GM19324 (cell line): Measurements from ENCODE around the gene RIMKLA.

Experiments used
- ATAC-seq: cut with Tn5 transposase; IDR thresholded peaks from one replicate; pipeline ENCODE4 v1.9.1; 2021; ENCODE audit warnings: mild to moderate bottlenecking, moderate library complexity; ENCODE audit not compliant: unreplicated experiment, low FRiP score

RIMKLA gene

DNA sequence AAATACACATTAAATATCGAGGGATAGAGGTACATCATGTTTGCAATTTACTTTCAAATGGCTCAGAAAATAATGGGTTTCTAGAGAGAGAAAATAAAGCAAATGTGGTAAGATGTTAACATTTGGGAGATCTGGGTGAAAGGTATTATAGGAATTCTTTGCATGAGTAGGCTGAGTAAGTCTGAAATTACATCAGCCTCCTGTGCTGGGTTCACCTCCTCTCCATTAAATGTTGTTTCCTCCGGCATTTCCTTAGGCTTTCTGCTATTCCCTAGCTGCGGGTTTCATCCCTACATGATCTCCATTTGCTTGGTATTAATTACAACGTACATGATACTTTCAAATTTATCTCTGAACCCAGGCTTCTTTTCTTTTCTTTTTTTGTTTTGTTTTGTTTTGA lies 43.6 kb downstream of the RIMKLA start:
- no peak for ATAC-seq

GRCh38 chr1:42427240-42427639 lies 46.6 kb downstream of the RIMKLA start:
- no peak for ATAC-seq

DNA sequence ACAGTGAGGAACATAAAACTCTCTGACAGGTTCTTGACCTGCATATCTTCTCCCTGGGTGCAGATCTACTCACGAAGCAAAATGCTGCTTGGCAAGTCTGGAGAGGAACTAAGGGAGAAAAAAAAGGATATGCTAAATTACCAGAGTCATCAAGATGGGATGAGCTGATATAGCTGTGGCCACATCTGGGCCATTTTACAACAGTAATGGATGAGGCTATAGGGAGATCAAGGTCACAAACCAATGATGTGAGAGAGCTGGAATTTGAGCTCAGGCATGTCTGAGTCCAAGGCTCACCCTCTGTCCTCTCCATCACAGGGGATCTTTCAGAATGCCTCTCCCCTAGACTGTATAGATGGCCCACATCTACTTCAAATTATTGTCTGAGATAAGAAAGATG lies 49.0 kb downstream of the RIMKLA start:
- no peak for ATAC-seq

GRCh38 chr1:42430286-42431135 lies 49.9 kb downstream of the RIMKLA start:
- no peak for ATAC-seq

- no peak for ATAC-seq
Observed at GRCh38 chr1:42431514-42431913, 50.9 kb downstream of the RIMKLA start.

GRCh38 chr1:42432714-42433113 lies 52.1 kb downstream of the RIMKLA start:
- no peak for ATAC-seq

DNA sequence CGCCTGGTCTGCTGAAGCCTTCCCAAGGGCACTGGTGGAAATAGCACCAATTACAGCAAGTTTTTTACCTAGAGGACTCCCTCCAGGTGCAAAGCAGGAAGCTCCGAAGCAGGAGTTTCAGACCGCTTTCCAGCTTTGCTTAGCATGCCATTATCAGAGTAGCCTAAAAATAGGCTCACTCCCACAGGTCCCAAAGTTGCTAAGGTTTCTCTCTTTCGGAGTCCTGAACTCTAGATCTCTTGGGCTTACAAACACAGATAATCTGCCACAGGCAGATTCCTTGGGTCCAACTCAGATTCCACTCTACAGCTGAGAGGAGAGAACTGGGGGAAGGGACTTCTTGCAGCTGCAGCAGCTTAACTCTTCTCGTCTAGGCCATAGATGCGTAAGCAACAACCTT lies 52.8 kb downstream of the RIMKLA start:
- ATAC-seq = no peak

DNA sequence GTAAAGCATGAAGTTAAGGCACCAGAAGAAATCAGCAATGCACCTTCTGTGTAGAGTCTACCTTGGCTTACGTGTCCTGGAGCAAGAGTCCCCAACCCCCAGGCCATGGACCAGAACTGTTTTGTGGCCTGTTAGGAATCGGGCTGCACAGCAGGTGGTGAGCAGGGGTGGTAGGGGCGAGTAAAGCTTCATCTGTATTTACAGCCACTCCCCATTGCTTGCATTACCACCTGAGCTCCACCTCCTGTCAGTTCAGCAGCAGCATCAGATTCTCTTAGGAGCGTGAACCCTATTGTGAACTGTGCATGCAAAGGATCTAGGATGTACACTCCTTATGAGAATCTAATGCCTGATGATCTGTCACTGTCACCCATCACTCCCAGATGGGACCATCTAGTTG lies 53.7 kb downstream of the RIMKLA start:
- ATAC-seq = no peak

GRCh38 chr1:42439940-42440339 lies 59.3 kb downstream of the RIMKLA start:
- no peak for ATAC-seq

- ATAC-seq = no peak
Observed at GRCh38 chr1:42442662-42443061, 62.1 kb downstream of the RIMKLA start.

DNA sequence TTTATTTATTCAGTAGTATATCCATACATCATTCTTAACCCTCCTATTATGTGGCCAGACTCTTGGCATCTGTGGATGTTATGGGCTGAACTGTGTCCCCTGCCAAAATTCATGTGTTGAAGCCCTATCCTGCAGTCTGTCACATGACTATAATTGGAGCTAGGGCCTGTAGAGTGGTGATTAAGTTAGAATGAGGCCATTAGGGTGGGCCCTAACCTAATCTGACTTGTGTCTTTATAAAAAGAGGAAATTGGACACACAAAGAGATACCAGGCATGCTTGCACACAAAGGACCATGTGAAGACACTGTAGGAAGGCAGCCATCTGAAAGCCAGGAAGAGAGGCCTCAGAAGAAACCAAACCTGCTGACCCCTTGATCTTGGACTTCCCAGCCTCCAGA lies 68.7 kb downstream of the RIMKLA start:
- no peak for ATAC-seq

DNA sequence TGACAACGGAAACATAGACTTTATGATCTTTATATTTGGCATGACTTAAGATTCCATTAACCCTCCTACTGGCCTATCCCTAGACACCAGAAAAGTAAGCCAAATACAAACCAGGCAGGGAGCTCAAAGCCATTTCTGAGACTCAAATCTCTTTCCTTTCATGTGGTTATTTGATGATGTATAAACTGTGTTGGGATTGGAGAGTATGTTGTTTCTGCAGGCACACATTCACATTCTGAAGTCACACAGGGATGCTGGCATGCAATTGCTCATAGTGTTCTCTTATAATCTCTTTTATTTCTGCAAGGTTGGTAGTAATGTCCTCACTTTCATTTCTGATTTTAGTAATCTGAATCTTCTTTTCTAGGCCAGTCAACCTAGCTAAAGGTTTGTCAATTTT lies 69.5 kb downstream of the RIMKLA start:
- ATAC-seq = no peak

DNA sequence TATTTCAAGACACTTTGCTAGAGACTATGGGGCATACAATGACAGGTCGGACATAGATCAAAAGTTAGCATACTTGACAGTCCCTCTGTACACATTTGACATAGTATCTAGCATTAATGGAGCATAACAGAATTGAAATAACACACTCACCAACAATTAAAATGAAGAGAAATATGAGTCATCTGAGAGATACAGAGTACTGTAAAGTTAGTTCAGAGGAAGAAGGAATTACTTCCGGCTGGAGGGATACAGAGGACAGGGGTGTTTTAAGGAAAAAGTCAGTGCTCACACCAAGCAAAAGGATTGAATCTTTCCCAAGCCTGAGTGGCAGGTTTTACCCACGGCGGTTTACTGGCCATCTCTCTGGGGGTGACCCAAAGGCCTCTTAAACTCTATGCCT lies 72.8 kb downstream of the RIMKLA start:
- no peak for ATAC-seq

DNA sequence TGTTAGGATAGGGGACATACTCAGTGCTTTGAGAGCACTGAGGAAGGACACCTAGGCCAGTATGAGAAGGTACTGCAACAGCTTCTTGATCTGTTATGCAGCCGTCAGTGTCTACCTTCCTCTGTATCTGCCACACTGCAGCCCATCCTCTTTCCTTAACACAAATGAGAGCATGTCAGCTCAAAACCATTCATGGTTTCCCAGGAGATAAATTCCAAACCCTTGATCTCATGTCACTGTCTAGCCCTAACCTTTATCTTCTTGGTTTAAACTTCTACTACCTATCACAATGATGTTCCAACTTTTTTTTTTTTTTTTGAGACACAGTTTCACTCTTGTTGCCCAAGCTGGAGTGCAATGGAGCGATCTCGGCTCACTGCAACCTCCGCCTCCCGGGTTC lies 73.8 kb downstream of the RIMKLA start:
- ATAC-seq = no peak

- peak; percentile 85 for ATAC-seq
Observed at GRCh38 chr1:42456010-42456753, 75.6 kb downstream of the RIMKLA start, which contains the start of the genes PPCS and ZMYND12. TSS of gene PPCS (plus strand) at chr1:42456543. CDS start at chr1:42456566, 23 bp downstream. TSS of gene ZMYND12 (minus strand) at chr1:42456022. CDS start at chr1:42455997, 25 bp downstream.

DNA sequence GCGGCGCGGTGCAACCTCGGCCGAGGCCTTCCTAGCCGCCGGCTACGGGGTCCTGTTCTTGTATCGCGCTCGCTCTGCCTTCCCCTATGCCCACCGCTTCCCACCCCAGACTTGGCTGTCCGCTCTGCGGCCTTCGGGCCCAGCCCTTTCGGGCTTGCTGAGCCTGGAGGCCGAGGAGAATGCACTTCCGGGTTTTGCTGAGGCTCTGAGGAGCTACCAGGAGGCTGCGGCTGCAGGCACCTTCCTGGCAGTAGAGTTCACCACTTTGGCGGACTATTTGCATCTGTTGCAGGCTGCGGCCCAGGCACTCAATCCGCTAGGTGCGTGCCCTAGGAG lies 76.1 kb downstream of the RIMKLA start:
- peak; percentile 51 for ATAC-seq

DNA sequence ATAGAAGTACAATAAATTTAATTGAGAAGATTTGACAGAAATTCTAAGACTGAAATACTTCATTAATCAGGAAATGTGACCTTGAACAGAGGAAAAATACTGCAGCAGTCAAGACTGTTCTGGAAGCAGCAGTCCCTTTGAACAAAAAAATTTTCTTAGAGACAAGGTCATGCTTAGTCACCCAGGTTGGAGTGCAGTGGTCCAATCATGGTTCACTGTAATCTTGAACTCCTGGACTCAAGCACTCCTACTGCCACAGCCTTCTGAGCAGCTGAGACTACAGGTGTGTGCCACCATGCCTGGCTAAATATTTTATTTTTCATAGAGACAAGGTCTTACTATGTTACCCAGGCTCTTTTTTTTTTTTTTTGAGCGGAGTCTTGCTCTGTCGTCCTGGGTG lies 80.6 kb downstream of the RIMKLA start:
- ATAC-seq = no peak

DNA sequence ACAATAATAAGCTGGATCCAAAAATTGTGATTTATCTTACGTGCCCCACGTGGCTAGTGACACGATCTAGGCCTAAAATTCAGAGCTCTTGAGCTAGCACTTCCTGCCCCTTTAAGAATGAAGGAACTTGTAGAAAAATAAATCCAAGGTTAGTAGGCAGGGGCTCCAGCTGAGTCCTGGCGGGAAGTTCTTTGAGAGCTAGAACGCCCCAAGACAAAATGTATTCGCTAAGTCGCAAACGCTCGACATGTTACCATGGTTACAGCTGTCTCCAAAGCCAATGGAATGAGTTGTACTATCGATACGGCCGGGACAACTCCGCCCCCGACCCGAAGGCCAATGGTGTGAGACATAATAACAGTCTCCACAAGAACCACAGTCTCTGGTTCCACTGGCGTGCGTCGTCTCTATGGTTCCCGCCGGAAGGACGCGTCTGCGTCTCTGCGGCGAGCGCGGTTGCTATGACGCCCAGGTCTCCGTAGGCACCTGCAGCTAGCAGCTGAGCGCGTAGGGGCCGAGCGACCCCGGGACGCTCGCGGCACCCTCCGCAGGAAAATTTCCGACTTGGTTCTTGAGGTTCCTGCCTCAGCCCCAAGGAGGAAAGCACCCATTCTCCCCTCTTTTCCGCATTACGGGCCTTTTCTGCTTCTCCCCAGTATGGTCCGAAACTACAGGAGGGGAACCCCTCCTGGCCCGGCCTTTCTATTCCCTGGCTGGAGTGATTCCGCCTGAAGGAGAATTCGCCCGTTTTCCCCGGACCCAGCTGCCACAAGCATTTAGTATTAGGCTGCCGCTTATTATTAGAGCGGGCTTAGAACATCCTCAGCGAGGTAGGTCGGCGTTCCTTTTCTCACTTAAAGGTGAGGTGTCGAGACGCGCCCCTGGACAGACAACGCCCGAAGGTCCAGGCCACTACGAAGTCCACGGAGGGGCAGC lies 82.5 kb downstream of the RIMKLA start, which contains the start of gene CCDC30:
Gene CCDC30, plus strand, starts transcription at position 459 of the 936 bp plus-strand sequence. CDS start 17,266 bp downstream, outside the sequence.
- peak; percentile 99 for ATAC-seq

DNA sequence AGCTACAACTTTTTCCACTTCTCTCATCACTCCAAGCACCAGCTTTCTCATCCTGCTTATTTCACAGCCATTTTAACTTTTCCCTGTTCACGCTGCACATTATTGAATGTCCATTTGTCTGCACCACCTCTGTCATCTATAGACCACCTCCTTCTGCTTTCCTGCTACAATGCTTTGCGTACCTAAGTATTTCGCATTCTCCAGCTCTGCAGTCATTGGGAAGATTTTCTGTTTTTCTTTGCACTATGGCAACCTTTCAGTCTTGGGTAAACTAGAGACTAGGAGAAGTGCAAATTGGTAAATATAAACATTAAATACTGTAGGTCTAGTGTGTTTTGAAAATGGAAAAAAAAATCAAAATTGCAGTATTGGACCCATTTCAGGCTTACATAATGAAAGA lies 83.3 kb downstream of the RIMKLA start:
- no peak for ATAC-seq

- no peak for ATAC-seq
Observed at GRCh38 chr1:42466030-42466429, 85.4 kb downstream of the RIMKLA start.

DNA sequence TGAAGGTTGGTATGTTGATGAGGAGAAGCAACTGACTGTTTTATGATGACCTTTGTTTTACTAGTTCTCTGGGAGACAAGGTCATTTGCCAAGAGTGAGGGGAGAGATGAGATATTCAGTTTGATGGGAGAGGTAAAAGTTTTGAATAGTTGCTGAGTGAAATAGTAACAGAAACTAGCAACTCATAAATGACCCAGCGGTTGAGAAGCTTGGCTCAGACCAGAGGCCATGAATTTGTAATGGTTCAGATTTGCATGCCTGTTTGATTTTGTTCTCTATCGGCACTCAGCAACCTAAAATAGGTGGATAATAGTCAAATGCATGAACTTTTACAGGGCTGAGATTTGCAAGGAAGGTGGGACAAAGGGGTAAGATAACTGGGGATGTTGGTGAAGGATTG lies 89.1 kb downstream of the RIMKLA start:
- ATAC-seq = no peak
